Measurements from ENCODE around the gene DNAI4. TPM values are rescaled to one million over a fixed set of nuclear protein-coding genes. Genes with fewer than 3 reads are reported as not detected.

DNAI4 gene
- total and polyA plus RNA-seq, 2 experiments from 2014 or later: 2.9 to 5.9 TPM

DNA sequence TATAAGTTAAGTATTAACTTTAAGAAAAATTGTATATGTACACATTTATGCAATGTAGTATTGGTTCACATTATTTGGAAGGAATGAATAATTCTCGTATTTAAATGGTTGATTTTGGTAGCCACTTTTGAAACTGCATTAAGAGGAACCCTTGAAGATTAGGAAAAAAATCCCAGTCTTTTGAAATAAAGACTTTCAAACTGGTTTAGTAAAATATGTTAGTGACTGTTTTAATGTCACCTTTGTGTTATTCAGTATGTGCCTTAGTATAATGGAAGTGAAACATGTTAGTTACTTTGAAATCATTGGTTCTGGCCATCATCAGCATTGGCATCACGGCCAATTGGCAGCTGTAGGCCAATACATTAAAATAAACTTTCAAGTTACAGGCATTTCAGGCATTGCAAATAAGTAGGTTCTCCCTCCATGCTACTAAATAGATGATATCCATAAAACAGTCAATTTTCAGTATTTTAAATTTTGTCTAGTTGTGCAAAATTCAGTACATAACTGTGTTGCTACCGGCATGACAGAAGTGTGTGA is 4.6 kb upstream of the DNAI4 start:
- WGBS (ENCODE audit: low lambda C conversion rate, missing lambda C conversion rate): 91% methylated on average over 3 of the region's 3 CpGs
- DNase-seq (ENCODE audit: low spot score): no peak
- Histone ChIP-seq H3K4me1 (ENCODE audit: insufficient read depth) (peaks cover 26% of the 10 kb centered on the region), H3K79me2 (peaks cover 75% of the 10 kb centered on the region), H3K9me2 (replicated peaks; ENCODE audit: insufficient read depth) (no peaks in the 10 kb centered on the region), H3K27me3 (no peaks in the 10 kb centered on the region), H3K4me3 (peak overlapping the region; percentile 33), H2AFZ (peak overlapping the region; percentile 53), H3K4me2 (peak overlapping the region; percentile 73), H3K36me3 (replicated peaks; ENCODE audit: insufficient read depth, low read depth) (no peaks in the 10 kb centered on the region), H3K27ac (peak overlapping the region; percentile 98), H4K20me1 (ENCODE audit: insufficient read depth, poor library complexity, severe bottlenecking) (peaks cover 21% of the 10 kb centered on the region), H3K9me3 (ENCODE audit: low read depth) (no peaks in the 10 kb centered on the region)
- no peak for TF ChIP-seq EZH2phosphoT487 (IDR thresholded peaks at IDR 0.05; ENCODE audit: low read depth, severe bottlenecking, unreplicated experiment)
- no peak for TF ChIP-seq CTCF (IDR thresholded peaks at IDR 0.05; ENCODE audit: poor library complexity)
- no peak for TF ChIP-seq EZH2 (IDR thresholded peaks at IDR 0.05; ENCODE audit: borderline replicate concordance)

DNA sequence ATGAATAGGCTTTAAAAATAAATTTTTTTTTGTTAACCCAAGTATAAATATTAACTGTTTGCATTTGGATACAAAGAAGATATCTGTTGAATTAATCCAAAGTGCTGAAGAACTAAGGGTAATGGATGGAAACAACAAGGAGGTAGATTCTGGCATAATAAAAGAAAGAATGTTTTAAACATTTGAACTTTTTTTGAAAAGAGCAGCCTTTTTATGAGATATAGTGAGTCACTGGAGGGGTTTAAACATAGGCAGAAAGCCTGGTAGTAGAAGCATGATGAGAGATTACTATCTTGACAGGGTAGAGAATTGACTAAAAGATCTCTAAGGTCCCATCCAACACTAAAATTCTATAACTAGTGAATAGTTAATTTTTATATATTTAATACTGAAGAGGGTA is 2.9 kb upstream of the DNAI4 start:
- H3K27ac ChIP-seq: no peak overlapping the region
- H3K79me2 ChIP-seq: peaks cover 74% of the 10 kb centered on the region
- H3K36me3 ChIP-seq (replicated peaks; ENCODE audit: insufficient read depth, low read depth): no peaks in the 10 kb centered on the region
- H3K27me3 ChIP-seq: no peaks in the 10 kb centered on the region
- H3K9me3 ChIP-seq (ENCODE audit: low read depth): no peaks in the 10 kb centered on the region
- TF ChIP-seq CTCF (IDR thresholded peaks at IDR 0.05; ENCODE audit: poor library complexity) (no peak), EZH2phosphoT487 (IDR thresholded peaks at IDR 0.05; ENCODE audit: low read depth, severe bottlenecking, unreplicated experiment) (no peak), EZH2 (IDR thresholded peaks at IDR 0.05; ENCODE audit: borderline replicate concordance) (no peak)
- no peak overlapping the region for H2AFZ ChIP-seq
- H3K9me2 ChIP-seq (replicated peaks; ENCODE audit: insufficient read depth): no peaks in the 10 kb centered on the region
- H3K4me3 ChIP-seq: no peak overlapping the region
- DNase-seq (ENCODE audit: low spot score): no peak
- peaks cover 6% of the 10 kb centered on the region for H4K20me1 ChIP-seq (ENCODE audit: insufficient read depth, poor library complexity, severe bottlenecking)
- H3K4me2 ChIP-seq: peak overlapping the region; percentile 86
- H3K4me1 ChIP-seq (ENCODE audit: insufficient read depth): peaks cover 12% of the 10 kb centered on the region

GRCh38 chr1:66925944-66926343 is 1.3 kb upstream of the DNAI4 start:
- 16% methylated on average over 9 of the region's 9 CpGs for WGBS (ENCODE audit: low lambda C conversion rate, missing lambda C conversion rate)
- H2AFZ ChIP-seq: peak overlapping the region; percentile 26

More at GRCh38 chr1:66925944-66926343, 1.3 kb upstream of the DNAI4 start:
- no peaks in the 10 kb centered on the region for H3K9me3 ChIP-seq (ENCODE audit: low read depth)
- H3K4me3 ChIP-seq: peak overlapping the region; percentile 69
- no peaks in the 10 kb centered on the region for H4K20me1 ChIP-seq (ENCODE audit: insufficient read depth, poor library complexity, severe bottlenecking)
- DNase-seq (ENCODE audit: low spot score): no peak
- H3K27ac ChIP-seq: peak overlapping the region; percentile 90
- H3K9me2 ChIP-seq (replicated peaks; ENCODE audit: insufficient read depth): no peaks in the 10 kb centered on the region
- no peaks in the 10 kb centered on the region for H3K27me3 ChIP-seq
- H3K4me2 ChIP-seq: peak overlapping the region; percentile 86
- H3K4me1 ChIP-seq (ENCODE audit: insufficient read depth): peaks cover 5% of the 10 kb centered on the region
- H3K79me2 ChIP-seq: peaks cover 62% of the 10 kb centered on the region
- TF ChIP-seq CTCF (IDR thresholded peaks at IDR 0.05; ENCODE audit: poor library complexity) (no peak), EZH2phosphoT487 (IDR thresholded peaks at IDR 0.05; ENCODE audit: low read depth, severe bottlenecking, unreplicated experiment) (no peak), EZH2 (IDR thresholded peaks at IDR 0.05; ENCODE audit: borderline replicate concordance) (no peak)
- H3K36me3 ChIP-seq (replicated peaks; ENCODE audit: insufficient read depth, low read depth): no peaks in the 10 kb centered on the region
